ENCODE measurements around the gene KRT33B.

- no peak for TF ChIP-seq CTCF (IDR thresholded peaks at IDR 0.05; ENCODE audit: low read length)
- TF ChIP-seq EZH2 (IDR thresholded peaks at IDR 0.05; ENCODE audit: borderline replicate concordance, low read length), result no peak
Observed at GRCh38 chr17:41333098-41333497, 36.5 kb downstream of the KRT33B start.
